ENCODE results near the gene TBPL2.
"Not testable (repeated sequence)": the region's sequence is repeated elsewhere in the genome, so short reads cannot be mapped to it uniquely, and the experiment has no call there.

TBPL2 gene

DNA sequence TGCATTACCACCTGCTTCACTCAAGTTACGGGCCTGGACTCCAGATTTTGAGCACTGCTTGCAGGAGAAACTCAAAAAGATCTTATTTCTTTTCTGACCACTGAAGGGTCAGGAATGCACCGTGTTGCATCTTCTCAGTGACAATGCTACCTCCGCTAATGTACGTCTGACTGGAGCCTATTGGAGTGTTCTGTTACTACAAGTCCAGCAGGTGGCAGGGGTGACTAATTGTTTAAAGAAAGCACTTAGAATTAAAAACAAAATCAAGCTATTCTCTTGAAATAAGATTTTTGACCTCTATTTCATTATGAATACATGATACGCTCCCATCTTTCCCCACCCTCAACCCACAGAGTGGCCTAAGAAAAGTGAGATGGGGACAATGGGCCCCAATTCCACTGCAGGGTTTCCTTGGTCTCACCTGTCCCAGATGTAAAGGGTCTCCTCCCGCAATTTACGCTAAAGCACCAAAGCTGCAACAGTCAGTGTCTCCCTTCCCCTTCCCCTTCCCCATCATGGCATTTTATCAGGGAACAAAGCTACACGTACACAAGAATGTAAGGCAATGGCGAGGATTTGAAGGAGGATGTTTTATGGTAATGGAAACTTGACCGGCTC, 2.2 kb downstream of the TBPL2 start:
- FAIRE-seq = no peak

DNA sequence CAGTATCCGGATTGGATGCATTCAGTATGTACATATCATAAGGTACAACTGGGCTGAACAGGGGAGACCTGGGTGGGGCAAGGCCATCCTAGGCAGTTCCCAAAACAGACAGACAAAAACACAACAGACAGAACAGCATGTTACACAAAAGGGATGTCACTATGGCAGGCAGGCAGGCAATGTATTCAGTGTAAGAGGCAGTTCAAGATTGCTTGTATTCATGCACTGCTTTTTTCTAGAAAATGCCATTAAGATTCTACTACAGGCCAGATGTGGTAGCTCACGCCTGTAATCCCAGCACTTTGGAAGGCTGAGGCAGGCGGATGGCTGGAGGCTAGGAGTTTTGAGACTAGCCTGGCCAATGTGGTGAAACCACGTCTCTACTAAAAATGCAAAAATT, 3.5 kb downstream of the TBPL2 start:
- no peak for FAIRE-seq

DNA sequence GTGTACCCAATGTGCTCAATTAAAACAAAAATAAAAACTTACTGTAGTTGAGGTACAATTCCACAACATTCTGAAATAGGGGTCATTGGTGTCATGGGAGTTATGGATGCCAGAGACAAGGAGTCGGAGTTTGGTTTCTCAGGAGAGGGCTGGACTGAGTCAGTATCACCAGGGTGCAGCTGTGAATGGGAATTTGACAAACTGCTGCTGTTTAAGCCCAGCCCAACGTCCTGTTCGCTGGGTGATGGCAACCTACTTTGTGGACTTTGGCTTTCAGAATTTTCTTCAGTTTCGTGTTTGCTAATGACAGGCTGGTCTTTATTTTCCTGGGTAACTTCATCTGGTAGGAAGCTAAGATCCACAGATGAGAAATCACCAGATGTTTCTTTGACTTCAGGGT, 3.9 kb downstream of the TBPL2 start:
- FAIRE-seq = no peak

DNA sequence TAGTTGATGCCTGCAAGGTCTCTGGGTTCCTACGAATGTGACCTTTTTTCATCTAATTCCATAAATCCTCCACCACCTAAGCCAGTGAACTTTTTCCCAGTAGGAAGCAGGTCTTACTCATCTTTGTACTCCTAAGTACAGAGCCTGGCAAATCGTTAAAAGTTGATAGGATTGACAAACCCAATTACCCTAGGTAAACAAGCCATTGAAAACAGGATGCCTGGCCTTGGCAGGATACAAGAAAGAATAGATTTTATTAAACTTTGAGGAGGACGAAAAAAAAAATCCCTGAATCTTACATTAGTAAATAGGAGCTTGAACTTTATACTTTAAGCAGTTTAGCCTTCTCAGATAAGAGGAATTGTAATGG, 5.6 kb downstream of the TBPL2 start:
- no peak for FAIRE-seq

DNA sequence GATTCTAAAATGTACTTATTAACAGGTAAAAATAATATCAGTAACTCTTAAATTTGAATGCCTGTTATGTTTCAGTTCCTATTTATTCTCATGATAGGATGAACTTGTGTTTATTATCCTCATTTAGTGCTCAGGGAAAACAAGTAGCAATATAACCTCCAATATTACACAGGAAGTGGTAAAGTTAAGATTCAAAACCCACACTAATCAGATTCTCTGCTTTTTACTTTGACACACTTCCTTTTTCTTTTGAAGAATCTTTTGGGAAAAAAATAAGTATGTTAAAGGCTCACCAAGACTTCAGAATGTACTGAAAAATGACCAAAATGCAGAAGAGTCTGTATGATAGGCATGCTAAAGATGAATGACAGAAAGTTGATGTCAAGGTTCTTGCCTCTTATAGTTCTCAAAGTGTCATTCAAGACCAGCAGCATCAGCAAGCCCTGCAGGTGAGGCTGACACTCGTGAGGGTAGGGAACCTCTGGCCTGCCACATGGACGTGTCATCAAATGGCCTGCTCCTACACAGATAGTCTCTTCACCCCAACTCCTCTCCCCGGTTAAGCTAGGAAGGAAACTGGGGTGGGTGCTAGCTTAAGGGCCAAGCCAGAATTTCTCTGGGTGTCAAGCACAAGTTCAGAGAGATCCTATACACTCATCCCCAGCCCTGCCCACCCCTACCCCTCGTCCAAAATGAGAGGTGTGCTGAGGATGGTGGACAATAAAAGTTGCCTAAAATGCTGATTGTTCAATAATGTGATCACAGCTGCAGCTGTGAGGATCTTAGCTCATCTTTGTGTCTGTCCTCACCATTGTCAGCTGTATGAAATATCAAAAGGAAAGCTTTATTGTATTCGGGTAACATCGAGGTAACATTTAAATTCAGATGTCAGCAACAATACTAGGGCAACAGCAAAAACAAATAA, 6.3 kb downstream of the TBPL2 start:
- FAIRE-seq = no peak

DNA sequence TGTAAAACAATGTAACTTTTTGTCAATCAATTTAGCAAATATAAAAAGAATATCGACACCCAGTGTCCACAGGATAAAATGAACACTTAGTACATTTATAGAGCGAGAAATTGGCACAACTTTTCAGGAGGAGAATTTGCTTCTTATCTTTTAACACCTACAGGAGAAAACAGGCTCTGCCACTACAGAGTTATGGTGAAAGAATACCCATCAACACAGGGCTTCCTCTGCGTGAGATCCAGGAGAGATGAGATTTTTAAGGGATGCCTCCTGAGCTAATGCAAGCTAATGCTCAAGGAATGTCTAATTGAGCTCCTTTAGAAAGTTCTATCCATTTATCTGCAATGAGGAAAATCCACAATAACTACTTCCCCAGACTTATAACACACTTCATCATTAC, 7.8 kb downstream of the TBPL2 start:
- no peak for FAIRE-seq

DNA sequence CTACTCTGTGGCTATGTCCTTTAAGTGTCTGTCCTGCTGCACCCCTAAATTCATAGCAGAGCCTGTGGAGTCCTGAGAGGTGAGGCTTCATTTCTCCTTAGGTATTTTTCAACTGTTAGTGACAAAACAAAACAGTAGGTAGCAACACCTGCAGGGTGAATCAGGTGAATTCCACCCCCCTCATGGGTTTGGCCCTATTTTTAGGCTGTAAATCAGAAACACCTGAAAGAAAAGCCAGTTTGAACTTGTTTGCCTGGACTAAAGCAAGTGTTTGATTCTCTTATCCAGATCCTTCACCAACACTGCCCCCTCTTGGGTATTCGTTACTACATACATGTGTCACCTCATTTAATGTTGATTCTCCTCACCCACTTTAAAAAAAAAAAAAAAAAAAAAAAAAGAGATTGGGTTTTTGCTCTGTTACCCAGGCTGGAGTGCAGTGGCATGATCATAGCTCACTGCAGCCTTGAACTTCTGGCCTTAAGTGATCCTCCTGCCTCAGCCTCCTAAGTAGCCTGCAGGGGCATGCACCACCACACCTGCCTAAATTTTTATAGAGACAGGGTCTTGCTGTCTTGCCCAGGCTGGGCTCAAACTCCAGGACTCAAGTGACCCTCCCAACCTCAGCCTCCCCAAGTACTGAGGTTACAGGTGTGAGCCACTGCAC, 10.3 kb downstream of the TBPL2 start:
- no peak for FAIRE-seq

DNA sequence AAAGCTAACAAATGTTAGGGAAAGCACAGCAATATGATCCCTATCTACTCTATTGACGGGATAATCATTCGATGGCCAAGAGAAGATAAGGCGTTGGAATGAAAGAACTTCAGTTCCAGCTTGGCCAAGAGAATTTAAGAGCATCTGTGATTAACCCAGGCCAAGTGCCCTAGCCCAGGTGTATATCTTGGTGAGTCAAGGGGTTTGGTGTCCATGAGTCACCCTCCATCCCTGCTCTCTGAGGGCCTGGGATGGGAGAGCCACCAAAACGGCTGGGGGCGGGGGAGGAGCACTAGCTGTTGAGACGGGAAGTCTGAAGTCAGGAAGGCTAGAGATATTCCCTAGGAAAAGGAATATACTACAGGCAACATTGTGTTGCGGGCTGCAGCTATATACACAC, 13.0 kb downstream of the TBPL2 start:
- FAIRE-seq = no peak

DNA sequence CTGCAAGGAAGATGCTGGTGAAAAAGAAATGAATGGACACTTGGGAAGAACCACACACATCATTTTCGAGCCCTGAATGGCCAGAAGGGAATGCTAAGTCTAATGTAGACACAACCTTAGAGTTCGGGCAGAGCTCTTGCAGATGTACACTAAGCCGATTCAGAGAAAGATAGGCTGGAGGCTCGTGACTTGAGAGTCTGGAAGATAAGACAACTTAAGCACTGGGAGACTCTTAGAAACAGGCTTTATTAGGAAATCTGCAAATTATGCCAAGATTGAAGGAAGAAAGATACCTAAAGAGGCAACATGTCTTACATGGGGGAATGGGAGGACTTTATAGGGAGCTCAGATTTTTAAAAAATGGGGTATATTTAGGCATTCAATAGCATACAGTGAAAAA, 13.5 kb downstream of the TBPL2 start:
- no peak for FAIRE-seq

DNA sequence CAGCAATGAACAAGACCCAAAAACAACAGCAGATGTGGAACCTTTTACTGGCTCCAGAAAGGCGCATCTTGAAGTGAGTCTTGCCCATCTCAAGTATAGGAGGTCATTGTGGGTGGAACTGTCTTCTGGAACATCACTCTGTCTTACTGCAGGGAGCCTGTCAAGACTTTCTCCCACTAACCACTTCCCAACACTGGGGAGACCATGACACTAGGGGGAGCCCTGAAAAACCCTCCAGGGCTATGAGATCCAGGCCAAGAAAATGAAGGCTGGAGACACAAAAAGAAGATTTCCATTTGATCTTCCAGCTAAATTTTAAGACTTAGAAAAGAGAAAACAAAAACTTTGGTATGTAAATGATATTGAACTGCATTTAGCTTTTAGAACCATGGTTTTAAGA, 15.3 kb downstream of the TBPL2 start:
- no peak for FAIRE-seq

DNA sequence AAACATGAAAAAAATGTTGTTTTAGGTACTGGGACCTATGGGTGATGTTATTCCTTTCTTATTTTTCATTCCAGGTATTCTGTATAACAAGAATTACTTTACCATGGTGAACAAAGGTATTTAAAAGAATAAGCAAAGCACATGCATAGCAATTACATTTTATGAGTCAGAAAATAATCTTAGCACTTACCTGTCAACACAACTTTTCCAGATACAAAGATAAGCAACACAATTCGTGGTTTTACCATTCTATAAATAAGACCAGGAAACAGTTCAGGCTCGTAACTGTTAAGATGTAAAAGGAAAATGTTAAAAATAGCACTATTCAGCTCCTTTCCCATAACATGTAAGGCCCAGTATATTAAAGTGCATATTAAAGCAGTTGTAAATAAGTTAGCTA, 16.4 kb downstream of the TBPL2 start:
- FAIRE-seq = no peak

DNA sequence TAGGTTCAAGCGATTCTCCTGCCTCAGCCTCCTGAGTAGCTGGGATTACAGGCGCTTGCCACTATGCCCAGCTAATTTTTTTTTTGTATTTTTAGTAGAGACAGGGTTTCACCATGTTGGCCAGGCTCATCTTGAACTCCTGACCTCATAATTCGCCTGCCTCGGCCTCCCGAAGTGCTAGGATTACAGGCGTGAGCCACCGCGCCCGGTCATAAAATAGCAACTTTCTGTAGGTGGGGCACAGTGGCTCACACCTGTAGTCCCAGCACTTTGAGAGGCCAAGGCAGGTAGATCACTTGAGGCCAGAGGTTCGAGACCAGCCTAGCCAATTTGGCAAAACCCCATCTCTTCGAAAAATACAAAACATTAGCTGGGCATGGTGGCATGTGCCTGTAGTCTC, 18.1 kb downstream of the TBPL2 start:
- FAIRE-seq = not testable (repeated sequence)

DNA sequence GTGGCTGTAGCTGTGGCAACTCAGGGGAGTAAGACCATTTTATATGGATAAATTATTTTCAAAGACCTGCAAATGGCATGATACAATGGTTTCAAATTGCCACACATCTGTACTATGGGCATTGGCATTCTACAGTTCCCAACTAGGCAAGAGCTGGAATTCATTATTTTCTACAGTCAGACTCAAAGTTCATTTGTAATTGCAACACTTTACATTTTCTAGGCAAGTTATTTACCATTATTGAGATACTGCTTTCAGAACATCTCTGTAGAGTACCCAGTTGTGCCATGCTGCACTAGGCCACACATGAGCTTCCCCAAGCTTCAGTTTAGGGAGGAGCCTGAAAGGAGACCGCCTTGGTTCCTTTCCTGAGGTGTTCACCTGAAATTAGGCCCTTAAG, 20.8 kb downstream of the TBPL2 start:
- FAIRE-seq = no peak

DNA sequence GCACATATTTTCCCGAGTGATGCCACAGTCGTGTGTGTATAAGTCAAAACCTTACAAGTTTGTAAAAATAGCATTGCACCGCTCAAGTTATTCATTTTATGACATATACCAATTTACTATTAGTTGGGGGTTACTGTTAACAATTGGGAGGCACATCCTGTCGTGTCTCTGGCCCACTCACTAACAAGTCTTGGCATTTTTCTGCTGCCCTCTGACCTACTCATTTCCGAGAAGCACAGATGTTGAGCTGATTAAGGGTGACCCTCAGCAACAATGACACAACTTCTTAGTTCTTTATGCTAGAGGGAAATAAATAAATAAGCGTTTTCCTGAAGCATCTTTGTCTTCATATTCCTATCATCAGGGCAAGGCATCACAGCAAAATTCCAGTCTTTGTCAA, 22.0 kb downstream of the TBPL2 start:
- FAIRE-seq = no peak

DNA sequence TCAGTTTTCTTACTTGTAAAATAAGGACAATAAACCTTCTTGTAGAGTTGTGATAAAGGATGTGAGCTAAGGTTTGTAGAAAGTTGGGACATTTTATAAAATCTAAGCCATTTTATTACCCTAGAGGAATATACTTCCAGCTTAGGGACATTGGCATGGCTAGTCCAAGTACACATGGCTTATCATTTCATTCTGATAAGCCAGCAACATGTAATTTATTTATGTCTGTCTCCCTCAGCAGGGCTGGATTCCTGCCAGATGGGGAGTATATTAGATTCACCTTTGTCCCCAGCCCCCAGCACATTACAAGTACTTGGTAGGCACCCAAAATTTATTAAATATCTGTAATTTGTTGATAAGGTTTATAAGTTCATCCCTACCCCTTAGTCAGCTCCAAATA, 22.5 kb downstream of the TBPL2 start:
- FAIRE-seq = no peak

DNA sequence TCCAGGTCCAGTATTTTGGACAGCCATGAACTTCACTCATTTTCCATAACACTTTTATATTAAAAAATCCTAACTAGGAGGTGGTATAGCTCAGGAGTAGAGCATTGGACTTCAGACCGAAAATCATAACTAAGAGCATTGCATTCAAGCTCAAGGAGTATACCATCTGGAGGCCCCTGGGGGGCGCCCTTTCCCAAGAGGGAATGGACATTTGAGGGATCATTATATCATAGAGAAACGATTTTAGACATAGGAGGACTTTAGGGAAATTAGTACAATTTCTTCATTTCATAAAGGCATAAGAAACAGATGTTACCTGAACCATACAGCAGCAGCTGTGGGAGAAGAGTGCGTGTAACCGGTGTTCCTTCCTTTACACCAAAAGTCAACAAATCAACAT, 23.6 kb downstream of the TBPL2 start:
- FAIRE-seq = no peak

DNA sequence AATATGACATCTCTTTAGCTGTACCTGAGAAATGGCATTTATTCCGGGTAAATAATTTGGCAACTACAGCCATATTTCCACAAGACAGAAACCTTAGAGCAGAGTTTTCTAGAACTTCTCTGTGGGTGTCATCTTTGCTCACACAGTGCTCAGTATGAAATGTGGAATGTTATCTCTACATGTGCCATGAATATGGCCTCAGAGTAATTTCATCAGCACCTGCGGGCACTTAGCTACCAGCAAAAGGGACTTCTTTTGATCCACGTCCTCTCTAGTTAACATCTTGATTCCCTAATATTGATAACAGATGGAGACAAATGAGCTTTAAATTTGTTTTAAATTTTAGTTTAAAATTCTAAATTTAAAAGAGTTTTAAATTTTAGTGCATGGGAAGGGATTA, 25.9 kb downstream of the TBPL2 start:
- no peak for FAIRE-seq

DNA sequence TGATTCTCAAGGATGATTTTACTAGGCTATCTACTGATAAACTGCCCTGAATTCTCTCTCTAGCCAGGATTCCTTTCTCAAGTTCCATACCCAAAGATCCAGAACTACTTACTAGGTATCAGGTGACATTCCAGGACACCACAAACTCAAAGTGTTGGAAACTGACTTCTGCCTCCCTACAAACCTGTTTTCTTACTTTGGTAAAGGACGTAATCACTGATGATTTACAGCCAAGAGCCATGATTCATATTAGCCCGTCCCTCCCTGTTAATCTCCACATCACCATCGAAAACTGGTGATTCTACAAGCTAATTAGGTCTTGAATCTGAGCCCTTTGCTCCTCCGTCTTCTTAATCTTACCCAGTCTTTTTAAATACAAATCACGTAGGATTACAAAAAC, 27.7 kb downstream of the TBPL2 start:
- no peak for FAIRE-seq

DNA sequence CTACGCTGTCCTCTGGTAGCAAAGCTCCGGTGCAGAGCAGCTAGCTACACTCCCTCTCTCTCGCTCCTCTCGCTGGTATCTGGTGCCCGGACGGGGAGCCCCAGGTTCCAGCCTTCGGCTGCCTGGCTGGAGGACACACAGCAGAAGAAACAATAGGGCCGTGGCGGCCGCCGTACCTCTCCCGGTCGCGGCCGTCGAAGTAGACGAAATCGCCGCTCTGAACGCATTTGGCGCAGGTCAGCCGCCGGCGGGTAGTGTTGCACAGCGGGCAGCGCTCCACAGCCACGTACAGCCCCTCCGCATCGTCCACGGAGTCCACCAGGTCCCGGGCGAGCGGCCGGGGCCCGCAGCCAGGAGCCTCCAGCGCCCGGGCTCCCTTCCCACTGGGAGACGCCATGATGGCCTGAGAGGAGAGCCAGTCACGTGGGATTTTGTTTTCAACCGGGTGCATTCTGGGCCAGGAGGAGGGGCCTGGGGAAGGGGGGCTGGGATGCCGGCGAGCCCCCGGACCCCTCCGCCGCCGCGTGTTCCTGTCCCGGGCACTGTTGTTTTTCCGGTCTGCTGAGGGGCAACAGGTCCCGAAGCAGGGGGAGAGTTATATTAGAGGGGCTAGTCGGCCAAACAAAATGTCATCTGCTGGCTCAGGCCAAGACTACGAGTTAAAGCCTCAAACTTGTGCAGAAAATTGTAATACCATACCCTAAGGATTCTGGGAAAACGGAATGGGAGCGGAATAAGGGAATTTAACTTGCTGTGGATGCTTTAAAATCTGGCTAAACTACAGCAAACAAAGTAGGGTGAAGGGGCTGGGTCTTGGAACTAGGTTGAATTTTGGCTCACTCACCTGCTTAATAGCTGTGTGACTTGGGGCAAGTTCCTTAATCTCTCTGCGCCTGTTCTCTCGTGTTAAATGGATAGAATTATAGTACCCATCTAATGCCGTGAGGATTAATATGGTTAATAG, 28.7 kb downstream of the TBPL2 start, which contains the start of gene ATG14:
Gene ATG14 (minus strand): TSS at position 405 of the 964 bp plus-strand sequence. CDS start 8 bp downstream, at position 397.
- FAIRE-seq = no peak

DNA sequence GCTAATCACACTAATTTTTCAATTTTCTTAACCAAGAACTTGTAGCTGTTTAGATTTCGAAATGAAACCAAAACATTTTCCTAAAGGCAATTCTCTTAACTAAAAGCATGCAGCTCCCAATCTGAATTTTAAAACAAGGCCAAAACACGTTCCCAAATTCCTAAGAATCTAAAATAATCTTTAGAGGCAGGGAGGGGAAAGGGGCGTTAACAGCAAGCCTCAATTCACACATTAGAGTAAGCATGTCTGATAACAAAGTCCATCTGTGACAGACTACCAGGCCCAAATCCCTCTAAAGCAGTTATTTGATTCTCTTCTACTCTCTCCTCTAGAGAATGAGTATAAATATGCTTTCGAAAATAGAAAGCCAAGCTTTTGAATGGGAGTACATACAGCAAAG, 29.5 kb downstream of the TBPL2 start:
- FAIRE-seq = no peak

DNA sequence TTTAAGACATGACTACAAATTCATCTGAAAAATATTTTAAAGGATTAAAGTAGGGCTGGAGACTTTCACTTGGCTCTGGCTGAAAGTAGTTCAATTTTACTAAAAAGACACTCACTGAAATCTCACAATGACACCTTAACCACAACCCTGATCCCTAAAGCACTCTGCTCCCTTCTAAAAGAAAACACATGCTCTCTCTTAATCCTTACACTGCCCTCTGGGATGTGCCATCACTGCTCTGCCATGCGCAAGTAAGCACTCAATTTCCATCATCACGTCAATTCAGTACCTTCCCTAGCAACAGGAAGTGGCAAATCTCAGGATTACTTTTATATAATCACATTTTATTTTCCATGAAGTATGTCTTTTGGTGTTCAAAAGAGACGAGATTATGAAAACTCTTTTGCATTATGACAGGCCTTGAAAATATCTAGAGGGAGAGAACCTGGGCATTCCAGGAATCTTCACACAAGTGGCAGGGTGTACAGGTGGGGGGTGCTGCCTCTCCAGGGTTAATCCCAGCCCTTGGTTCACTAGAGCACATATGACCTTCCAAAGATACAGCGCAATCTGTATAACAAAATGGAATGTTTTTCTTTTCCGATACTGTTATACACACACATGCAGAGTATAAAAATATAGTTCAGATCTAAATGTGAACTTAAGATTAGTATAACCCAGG, 36.1 kb downstream of the TBPL2 start:
- no peak for FAIRE-seq

DNA sequence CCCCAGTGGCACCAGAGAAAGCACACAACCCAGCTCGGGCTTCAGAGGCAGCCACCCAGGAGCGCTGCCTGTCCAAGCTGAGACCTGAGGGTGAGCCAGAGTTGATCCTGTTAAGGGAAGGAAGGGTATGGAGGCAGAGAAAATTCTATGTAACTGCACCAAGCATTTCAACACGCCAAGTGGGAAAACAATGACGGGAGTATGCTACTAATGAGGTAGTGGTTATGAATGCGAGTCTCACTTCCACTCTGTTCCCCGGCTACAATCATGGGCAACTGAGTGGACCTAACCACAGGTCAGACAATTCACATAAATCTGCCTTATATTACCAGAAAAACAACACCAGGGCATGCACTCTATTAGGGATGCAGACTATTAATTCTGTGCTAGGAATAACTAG, 38.7 kb downstream of the TBPL2 start:
- FAIRE-seq = no peak

All from endometrium (tissue), 2 donors.